Endothelial cell of umbilical vein (primary cell): ENCODE measurements around the gene POU2F3.

Source experiments
- EZH2 ChIP-seq: IDR thresholded peaks from 2 replicates; pipeline ENCODE4 v1.6.1; 2012; ENCODE audit warnings: borderline replicate concordance, low read depth, mild to moderate bottlenecking, moderate library complexity, low read length, inconsistent platforms; ENCODE audit not compliant: severe bottlenecking
- JUN ChIP-seq: IDR thresholded peaks from 2 replicates; pipeline ENCODE4 v1.6.1; 2011; ENCODE audit warnings: borderline replicate concordance, low read depth; ENCODE audit not compliant: insufficient read length, insufficient read depth
- POLR2A ChIP-seq: IDR thresholded peaks from 2 replicates; pipeline ENCODE4 v1.6.1; 2012; ENCODE audit warnings: low read depth, mild to moderate bottlenecking, control low read depth, low read length
- TF ChIP-seq, protein P1 (sequence below), 2 donors: IDR thresholded peaks; 1 replicate in 1 of 2; 2 replicates in 1 of 2; pipeline ENCODE4 v1.5.1; 2011; ENCODE audit warnings: low read length in 2 of 2, mild to moderate bottlenecking in 2 of 2, moderate library complexity in 2 of 2, control low read depth in 1 of 2, inconsistent platforms in 1 of 2, low read depth in 1 of 2; ENCODE audit not compliant: insufficient read depth in 1 of 2; ENCODE audit errors: extremely low read depth in 1 of 2

DNA sequence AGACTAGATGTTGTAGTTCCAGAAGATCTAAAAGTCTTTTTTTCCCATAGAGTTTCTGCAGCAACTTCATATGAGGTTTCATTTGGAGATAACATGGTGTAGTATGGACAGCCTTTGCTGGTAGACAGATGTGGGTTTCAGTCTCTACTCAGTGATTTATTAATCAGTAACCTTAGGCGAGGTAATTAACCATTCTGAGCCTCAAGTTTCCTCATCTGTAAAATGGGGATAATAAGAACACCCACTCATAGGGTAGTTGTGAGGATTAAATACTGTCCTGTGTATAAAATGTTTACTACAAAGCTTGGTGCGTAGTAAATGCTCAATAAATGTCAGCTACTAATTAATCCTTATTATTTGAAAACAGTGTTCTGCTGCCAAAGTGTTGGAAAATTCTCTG lies 16.8 kb downstream of the POU2F3 start:
- TF ChIP-seq POLR2A (no peak), JUN (no peak), EZH2 (no peak)
- TF ChIP-seq, protein P1, sequence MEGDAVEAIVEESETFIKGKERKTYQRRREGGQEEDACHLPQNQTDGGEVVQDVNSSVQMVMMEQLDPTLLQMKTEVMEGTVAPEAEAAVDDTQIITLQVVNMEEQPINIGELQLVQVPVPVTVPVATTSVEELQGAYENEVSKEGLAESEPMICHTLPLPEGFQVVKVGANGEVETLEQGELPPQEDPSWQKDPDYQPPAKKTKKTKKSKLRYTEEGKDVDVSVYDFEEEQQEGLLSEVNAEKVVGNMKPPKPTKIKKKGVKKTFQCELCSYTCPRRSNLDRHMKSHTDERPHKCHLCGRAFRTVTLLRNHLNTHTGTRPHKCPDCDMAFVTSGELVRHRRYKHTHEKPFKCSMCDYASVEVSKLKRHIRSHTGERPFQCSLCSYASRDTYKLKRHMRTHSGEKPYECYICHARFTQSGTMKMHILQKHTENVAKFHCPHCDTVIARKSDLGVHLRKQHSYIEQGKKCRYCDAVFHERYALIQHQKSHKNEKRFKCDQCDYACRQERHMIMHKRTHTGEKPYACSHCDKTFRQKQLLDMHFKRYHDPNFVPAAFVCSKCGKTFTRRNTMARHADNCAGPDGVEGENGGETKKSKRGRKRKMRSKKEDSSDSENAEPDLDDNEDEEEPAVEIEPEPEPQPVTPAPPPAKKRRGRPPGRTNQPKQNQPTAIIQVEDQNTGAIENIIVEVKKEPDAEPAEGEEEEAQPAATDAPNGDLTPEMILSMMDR (IDR thresholded peaks at IDR 0.05; ENCODE audit: extremely low read depth in 1 of 2, insufficient read depth in 1 of 2, low read depth in 1 of 2, low read length in 2 of 2): no peak
